Liver (tissue), 3 donors: ENCODE results near the gene SHB.

Experiments
- GABPA ChIP-seq, 2 donors: IDR thresholded peaks in 1 of 2; conservative IDR thresholded peaks in 1 of 2; 2 replicates each; pipeline ENCODE4 v1.6.1; 2016; ENCODE audit warnings: antibody characterized with exemption in 2 of 2, mild to moderate bottlenecking in 1 of 2, moderate library complexity in 1 of 2
- NR2F2 ChIP-seq: IDR thresholded peaks from 2 replicates; pipeline ENCODE4 v1.6.1; 2016; ENCODE audit warnings: antibody characterized with exemption
- REST ChIP-seq: IDR thresholded peaks from 2 replicates; pipeline ENCODE4 v1.6.1; 2016; ENCODE audit warnings: antibody characterized with exemption, mild to moderate bottlenecking
- RXRA ChIP-seq, 2 donors: IDR thresholded peaks; 2 replicates each; pipeline ENCODE4 v1.6.1; 2017 to 2018; ENCODE audit warnings: antibody characterized with exemption in 2 of 2, mild to moderate bottlenecking in 1 of 2
- SP1 ChIP-seq: IDR thresholded peaks from 2 replicates; pipeline ENCODE4 v1.6.1; 2018; ENCODE audit warnings: antibody characterized with exemption, mild to moderate bottlenecking
- TAF1 ChIP-seq: conservative IDR thresholded peaks from 2 replicates; pipeline ENCODE4 v1.6.1; 2016; ENCODE audit warnings: antibody characterized with exemption, mild to moderate bottlenecking
- YY1 ChIP-seq: IDR thresholded peaks from 2 replicates; pipeline ENCODE4 v1.6.1; 2016; ENCODE audit warnings: antibody characterized with exemption, mild to moderate bottlenecking
- TF ChIP-seq, protein P1 (sequence below): fragments of 150-350 bp; IDR thresholded peaks from 2 replicates; pipeline ENCODE4 v1.5.1; 2017; ENCODE audit warnings: improper control_type of control experiment, low read depth, low read length; ENCODE audit not compliant: missing input control
- donor health status: healthy.
- donor health status: healthy.

DNA sequence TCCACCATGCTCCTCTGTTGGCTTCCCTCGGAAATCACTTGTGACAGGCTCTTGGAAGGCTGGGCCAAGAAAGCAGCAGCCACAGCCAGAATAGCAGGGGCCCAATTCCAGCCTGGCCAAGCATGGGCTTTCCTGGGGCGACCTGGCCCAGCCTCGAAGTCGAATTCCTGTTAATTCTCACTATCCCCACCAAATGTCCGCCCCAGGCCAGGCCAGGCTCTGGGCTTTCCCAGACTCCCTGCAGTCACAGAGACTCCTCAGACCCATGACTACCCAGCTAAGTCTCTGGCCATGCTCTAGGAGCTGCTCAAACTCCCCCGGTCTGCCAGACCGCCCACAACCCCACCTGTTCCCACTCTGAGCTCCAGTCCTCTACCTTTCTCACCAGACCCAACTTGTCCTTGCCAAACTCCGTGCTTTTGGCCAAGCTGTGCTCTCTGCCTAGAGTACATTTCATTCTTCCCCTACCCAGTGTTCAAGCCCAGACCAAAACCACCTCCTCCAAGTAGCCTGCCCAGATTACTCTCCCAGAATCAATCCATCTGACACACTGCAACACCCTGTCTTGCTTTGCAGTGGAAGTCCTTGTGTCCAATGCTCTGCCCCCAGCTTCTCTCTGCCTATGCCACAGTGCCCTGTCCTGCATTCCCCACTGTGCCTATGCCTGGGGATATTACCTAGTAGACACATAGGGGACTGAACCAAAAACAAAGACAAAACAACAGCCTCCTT is 26.2 kb downstream of the SHB start:
- TF ChIP-seq NR2F2 (no peak), TAF1 (no peak), YY1 (no peak), GABPA (IDR thresholded peaks at IDR 0.05 in 1 of 2, conservative IDR thresholded peaks at IDR 0.05 in 1 of 2) (no peak), SP1 (no peak), REST (no peak), RXRA (IDR thresholded peaks at IDR 0.05) (no peak)
- TF ChIP-seq, protein P1, sequence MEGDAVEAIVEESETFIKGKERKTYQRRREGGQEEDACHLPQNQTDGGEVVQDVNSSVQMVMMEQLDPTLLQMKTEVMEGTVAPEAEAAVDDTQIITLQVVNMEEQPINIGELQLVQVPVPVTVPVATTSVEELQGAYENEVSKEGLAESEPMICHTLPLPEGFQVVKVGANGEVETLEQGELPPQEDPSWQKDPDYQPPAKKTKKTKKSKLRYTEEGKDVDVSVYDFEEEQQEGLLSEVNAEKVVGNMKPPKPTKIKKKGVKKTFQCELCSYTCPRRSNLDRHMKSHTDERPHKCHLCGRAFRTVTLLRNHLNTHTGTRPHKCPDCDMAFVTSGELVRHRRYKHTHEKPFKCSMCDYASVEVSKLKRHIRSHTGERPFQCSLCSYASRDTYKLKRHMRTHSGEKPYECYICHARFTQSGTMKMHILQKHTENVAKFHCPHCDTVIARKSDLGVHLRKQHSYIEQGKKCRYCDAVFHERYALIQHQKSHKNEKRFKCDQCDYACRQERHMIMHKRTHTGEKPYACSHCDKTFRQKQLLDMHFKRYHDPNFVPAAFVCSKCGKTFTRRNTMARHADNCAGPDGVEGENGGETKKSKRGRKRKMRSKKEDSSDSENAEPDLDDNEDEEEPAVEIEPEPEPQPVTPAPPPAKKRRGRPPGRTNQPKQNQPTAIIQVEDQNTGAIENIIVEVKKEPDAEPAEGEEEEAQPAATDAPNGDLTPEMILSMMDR, result no peak
